ENCODE results near the gene LTBP3. TPM values are rescaled to one million over a fixed set of nuclear protein-coding genes. Genes with fewer than 3 reads are reported as not detected.

LTBP3 gene
- polyA plus RNA-seq, 4 donors = 96.6 to 137 (median 122) TPM

DNA sequence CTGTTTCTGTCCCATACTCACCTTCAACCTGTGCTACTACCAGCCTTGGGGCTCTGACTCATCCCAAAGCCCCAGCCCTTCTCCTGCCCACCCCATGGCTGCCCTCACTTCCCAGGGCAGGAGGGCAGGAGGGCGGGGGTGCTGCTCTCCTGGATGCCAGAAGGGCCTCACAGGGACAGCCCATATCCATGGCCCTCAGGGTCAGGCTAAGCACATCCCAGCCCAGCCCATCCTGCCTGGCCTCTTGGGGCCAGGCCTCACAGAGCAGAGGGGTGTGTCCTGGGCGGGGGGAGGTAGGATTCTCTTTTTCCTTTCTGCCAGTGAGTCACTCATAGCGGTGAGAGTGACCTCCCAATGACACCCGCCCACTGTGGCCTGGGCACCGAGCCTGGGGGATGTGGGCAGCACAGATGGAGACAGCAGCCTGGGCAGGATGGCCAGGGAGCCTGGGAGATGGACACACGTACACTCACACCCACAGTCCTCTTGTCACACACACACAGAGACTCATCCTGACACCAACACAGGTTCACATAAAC is 2.4 kb downstream of the LTBP3 start:
- no peak for DNase-seq (ENCODE audit: low read depth in 4 of 4, low spot score in 3 of 4)

DNA sequence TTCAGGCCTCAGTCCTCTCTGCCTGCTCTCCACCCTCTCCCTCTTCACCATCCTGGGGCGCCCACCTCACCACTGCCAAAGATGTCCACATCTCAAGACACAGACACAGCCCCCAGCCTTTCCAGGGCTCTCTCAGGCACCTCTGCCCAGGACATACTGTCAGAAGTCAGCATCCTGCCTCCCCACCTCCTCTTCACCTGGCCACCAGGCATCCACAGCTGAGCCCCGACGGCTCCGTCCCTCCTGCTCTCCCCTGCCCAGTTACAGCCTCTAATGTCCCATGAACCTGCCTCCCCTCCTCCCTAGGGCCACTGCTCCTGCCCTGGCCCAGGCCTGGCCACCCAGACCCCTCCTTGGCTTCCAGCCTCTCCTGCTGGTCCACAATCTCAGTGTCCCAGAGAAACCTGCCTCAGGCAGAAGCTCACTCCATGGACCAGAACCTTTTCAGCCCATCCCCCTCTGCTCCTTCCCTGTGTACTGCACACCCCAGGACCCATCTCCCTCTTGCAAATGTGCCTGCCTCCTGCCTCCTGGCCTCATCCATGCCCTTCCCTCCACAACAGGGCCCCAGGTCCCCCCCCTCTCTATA is 3.2 kb downstream of the LTBP3 start:
- no peak for DNase-seq (ENCODE audit: low read depth in 4 of 4, low spot score in 3 of 4)

DNA sequence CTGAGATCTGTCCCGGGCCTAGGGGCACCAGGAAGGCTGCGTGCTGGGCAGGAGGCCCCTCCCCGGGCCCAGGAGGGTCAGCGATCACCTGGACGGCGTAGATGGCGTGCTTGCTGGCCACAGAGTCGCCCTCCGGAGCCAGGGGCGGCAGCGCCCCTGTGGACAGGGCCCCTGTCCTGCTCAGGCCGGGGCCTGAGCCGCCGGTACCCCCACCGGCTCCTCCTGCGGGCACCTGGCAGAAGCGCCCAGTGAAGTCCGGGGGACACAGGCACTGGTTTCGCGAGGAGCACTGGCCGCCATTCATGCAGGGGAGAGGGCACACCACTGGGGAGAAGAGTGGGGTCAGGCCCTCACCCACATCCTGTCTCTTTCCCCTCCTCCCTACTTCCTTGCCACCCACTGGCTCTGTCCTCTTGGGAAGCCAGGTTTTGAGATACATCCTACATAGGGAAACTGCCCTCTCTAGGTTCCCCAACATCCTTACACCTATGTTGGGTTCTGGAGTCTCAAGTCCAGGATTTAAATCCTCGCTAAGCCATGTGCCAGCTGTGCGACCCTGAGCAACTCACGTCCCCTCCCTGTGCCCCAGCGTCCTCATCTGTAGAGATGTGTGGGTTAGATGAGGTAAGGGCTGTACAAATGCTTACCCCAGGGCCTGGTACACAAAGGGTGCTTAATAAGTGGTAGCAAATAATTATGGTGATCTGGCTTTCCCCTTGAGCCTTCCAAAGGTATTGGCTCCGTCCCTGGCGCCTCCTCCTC is 3.9 kb downstream of the LTBP3 start:
- no peak for DNase-seq (ENCODE audit: low read depth in 4 of 4, low spot score in 3 of 4)

DNA sequence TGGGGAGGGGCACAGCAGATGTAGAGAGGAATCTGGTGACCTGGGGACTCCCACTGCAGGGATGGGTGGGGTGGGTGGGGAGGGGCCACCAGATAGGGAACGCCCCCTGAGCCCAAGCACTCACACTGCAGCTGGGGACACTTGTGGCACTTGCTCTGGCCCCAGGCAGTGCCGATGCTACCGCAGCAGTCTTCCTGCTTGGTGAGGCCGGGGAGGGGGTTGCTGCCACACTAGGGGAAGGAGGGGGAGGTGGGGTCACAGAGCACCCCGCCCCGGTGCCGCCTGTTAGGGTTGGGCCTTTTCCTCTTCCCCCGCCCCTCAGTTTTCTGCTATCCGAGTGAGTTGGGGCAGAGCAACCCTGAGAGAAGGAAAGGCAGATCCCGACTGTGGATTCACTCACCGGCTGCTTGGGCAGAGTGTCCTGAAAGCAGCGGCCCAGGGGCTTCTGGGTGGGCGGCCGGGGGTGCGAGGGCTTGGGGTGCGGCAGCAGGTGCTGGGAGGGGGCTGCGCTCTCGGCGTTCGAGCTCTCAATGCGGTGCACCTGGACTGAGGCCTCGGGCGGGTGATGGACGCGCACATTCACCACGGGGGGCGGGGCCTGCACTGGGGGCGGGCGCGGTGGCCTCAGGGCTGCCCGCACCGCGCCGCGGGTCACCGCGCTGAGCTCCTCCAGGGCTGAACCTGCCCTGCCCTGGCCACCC is 4.7 kb downstream of the LTBP3 start:
- no peak for DNase-seq (ENCODE audit: low read depth in 4 of 4, low spot score in 3 of 4)

DNA sequence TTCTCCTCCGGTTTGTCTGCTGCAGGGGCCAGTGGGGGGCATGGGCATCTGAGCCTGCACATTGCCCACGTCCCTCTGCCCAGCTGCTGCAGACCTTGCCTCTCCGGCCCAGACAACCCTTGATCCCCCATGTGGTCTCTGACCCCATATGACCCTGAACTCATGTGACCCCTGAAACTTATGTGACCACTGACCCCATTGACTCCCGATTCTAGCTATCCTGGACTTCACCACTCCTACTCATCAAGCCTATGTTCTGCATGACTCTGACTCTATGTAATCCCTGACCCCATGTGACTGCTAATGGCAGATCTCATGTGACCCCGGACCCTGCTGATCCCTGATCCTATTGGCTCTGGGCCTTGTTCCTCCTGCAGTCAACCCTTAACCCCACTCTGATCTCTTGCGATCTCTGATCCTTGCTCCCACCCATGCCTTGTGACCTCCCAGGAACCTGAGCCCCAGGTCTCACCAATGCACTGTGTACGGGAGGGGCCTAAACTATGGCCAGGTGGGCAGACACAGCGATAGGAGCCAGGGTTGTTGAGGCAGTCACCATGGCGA is 5.7 kb downstream of the LTBP3 start:
- DNase-seq (ENCODE audit: low read depth in 4 of 4, low spot score in 3 of 4) = no peak

DNA sequence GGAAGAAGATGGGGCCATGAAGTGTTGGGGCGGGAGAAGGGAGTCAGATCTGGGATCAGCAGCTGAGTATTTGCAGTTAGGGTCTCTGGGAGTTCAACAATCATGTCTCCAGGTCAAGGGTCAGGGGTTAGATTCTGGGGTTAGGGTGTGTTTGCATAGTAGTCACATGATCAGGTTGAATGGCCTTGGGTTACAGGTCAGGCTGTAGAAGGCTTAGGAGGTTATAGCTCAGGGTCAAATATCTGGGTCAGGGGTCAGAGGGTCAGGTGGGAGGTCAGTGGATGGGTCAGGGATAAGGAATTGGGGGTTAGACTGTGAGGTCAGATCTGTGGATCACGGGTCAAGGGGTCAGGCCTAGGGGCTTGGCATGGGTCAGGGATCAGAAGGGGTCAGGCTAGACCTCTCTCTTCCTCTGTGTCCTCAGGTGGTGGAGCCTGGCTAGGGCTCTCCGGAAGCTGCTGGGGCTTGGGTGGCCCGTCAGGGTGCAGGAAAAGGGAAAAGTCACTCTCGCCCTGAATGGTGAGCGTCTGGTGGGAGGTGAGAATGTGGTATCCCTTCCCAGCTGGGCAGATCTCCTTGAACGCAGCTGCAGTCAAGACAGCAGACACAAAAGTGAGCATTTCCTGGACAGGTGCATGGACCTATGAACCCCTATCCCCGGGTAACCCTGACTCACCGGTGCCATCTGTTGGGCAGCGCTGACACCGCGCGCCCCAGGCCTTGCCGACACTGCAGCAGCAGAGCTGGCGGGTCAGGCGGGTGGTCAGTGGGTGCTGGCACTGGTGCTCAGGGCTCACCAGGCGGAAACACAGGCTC is 6.4 kb downstream of the LTBP3 start:
- DNase-seq (ENCODE audit: low read depth in 4 of 4, low spot score in 3 of 4) = no peak

DNA sequence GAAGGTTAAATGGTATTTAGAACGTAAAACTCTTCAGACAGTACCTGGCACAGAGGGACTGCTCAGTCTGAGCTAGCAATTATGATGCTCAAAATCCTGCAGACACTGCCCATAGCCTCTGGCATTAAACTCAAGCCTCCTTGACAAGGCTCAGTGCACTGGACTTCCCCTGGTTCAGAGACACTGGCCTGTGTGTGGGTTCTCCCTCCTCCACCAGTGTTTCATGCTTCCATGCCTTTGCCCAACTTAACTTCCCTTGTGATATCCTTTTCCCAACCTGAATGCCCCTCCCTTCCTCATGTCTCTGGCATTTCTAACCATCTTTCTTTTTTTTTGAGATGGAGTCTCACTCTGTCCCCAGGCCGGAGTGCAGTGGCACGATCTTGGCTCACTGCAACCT is 9.1 kb downstream of the LTBP3 start:
- no peak for DNase-seq (ENCODE audit: low read depth in 4 of 4, low spot score in 3 of 4)

DNA sequence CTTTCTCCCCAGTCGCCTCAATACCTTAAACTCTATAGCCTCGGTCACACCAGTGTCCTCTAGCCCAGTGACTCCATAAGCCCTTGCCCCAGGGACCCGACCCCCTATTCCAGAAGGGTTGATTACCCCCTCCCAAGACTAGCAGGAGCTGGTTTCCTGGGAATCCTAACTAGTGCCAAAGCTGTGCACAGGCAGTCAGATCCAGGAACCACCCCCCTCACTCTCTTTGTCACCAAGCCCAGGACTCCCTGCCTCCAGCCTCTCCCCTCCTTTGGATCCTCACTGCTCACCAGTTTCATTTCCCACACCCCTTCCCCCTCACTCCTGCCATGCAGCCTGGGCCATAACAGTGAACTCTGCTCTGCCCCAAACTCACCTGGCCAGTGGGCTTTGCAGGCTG is 9.8 kb downstream of the LTBP3 start:
- no peak for DNase-seq (ENCODE audit: low read depth in 4 of 4, low spot score in 3 of 4)

DNA sequence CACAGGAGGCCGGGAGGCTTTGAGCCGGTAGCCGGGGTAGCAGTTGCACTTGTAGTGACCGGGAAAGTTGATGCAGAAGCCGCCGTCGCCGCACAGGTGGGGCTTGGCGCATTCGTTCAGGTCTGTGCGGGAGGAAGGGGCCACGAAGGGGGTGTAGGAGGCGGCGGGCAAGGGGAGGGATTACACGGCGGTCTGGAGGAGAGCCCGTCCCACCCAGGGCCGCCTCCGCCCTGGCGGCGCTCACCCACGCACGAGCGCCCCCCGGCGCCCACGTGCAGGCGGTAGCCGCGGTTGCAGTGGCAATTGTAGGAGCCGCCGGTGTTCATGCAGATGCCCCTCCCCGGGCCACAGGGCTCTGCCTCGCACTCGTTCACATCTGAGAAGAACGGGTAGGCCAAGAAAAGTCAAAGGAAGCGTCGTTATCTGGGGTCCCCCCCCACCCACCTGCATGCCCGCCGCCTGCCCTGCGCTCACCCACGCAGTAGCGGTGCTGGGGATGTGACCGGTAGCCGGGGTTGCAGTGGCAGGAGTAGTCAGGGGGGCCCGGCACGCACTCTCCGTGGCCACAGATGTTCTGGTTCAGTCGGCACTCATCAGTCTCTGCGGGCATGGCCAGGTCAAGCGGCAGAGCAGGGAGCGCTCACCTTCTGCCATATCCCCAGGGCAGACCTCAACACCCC is 10.6 kb downstream of the LTBP3 start:
- DNase-seq (ENCODE audit: low read depth in 4 of 4, low spot score in 3 of 4) = no peak

DNA sequence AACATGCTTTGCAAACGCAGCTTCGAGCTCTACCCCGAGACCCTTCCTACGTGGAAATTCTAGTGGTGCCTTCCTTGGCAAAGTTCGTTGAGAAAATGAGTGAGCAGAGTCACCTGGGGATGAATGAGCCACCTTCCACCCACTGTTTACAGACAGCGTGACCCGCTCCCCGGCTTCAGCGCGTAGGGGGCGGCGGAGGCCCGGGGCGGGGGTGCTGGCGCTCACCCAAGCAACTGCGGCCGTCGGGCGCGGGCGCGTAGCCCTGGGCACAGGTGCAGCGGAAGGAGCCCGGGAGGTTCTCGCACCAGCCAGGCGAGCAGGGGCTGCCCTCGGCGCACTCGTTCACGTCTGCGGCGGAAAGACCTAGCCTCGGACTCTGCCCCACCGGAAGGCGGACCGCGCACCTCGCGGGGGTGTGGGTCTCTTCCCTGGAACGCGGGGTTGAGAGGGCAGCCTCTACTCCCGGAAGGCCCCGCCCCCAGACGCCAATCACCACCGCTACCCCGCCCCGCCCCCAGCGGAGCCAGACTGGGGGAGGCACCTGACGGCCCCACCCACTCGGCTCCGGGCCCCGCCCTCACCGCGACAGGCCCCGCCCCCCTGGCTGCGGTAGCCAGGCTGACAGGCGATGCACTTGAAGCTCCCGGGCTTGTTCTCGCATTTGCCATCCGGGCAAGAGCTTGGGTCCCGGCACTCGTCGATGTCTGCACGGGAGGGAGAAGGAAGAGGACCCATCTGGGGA is 11.8 kb downstream of the LTBP3 start:
- DNase-seq (ENCODE audit: low read depth in 4 of 4, low spot score in 3 of 4) = no peak

DNA sequence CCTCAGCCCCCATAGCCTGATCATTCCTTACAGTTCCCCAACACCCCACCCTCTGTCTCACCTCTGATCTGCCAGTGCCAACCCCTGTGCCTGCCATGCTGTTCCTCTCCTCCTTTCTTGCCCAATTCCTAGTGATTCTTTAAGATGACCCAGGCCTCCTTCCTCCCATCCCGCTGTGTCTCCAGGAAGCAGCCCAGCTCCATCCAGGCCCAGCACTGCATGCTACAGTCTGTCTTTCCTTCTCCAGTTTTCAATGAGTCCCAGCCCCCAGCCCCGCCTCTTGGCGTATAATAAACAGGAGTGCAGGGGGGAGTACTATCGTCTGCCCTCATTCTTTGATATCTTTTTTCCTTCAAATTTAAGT is 12.3 kb downstream of the LTBP3 start:
- no peak for DNase-seq (ENCODE audit: low read depth in 4 of 4, low spot score in 3 of 4)

DNA sequence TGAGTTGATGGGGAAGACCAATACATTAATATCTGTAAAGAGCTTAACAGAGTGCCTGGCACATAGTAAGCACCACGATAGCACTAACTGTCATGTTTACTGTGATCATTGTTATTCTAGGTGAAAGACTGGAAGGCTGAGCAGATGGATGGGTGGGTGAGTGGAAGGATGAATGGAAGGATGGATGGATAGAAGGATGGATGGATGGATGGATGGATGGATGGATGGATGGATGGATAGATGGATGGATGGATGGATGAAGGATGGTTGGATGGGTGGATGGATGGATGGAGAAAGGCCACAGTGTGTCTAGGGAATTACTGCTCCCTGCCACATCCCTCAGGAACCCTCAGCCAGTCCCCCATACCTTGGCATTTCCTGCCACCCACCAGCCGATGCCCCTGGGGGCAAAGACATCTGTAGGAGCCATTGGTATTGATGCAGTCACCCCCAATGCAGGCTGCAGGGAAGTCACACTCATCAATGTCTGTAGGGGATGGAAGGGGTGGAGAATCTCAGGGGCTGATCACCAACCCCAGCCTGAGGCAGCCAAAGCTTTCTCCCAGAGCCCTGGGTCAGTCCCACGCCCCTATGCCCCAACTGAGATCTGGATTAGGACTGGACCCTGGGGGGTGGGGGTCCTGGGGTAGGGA is 15.3 kb downstream of the LTBP3 start:
- no peak for DNase-seq (ENCODE audit: low read depth in 4 of 4, low spot score in 3 of 4)

DNA sequence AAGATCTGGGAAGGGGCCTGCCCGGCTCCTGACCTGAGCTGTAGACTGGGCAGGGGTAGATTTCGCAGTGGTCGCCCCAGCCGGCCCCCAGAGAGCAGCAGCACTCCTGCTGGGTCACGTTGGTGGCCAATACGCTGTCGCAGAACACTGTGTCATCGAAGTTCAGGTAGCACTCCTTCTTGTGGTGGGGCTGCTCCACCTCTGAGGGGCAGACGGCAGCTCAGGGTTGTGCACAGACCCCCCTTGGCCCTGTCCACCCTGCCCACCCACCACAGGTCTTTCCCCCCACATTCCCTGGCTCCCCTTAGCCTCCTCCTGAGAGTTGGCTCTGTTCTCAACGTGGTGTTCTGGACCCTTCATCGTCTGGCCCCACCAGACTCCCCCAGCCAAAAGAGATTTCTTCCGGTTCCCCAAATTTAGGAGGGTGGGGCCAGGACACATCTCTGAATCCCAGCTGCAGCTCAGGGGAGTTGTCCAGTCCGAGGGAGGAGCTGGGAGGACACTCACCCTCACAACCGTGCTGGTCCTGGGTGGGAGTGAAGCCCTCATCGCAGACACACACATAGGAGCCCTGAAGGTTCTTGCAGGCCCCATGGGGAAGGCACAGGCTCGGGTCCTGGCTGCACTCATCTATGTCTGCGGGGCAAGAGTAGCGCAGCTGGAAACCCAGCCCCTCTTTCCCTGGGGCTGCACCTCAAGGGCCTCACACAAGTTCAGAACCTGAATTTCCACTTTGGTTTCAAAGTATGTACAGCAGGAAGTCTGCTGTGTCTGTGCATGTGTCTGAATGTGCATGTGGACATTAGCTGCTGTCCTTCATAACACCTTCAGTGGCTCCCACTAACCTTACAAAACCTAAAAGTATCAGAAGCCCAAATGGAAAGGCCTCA is 16.8 kb downstream of the LTBP3 start:
- no peak for DNase-seq (ENCODE audit: low read depth in 4 of 4, low spot score in 3 of 4)

DNA sequence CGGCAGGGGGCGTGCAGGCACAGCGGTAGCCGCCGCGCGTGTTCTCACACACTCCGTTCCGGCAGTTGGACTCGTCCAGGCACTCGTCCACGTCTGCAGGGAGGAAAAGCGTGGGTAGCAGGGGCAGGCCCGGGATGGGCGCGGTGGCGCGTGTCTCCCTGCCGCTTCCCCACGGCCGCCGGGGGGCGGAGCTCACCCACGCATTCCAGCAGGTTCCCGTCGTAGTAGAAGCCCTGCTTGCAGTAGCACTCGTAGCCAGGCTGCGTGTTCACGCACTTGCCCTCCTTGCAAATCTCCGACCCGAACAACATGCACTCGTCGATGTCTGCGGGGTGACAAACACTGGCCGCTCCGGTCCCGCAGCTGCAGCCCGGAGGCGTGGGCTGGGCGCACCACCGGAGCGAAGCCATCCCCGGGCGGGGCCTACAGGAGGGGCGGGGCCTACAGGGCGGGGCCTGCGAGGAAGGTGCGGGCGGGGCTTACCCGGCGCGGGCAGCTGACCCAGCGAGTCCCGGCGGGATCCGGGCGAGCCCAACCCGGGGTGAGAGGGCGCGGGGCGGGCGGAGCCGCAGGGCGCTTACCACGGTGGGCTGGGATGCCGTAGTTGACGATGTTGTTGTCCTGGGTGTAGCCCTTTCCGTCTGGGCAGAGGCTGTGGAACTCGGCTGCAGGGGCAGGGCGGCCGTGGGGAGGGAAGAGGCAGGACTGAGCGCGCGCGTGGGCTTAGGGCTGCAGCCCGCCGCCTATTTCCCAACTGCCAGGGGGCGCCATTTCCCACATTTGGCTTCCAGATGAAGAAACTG is 17.7 kb downstream of the LTBP3 start:
- DNase-seq (ENCODE audit: low read depth in 4 of 4, low spot score in 3 of 4) = peak in 2 of 4 donors; percentile 64 to 70

DNA sequence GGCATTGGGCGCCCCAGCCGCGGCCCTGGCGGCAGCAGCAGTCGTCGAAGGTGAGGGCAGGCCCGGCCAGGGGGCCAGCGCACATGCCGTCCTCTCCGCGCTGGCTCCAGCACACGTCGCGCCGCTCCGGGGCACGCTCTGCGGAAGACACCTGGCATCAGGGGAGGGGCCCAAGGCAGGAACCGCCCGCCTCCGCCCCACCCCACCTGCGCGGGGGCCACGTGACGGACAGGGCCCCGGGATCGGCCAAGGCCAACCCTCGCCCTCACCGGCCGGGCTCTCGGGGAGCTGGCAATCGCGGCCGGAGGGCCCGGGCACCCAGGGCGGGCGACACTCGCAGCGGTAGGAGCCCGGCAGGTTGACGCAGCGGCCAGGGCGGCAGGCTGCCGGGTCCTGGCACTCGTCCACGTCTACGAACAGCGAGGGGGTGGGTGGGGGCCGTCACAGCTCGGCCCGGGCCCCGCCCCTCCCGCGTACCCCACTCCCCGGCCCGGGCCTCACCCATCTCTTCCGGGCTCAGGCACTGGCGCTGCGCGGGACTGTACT is 18.3 kb downstream of the LTBP3 start:
- no peak for DNase-seq (ENCODE audit: low read depth in 4 of 4, low spot score in 3 of 4)

DNA sequence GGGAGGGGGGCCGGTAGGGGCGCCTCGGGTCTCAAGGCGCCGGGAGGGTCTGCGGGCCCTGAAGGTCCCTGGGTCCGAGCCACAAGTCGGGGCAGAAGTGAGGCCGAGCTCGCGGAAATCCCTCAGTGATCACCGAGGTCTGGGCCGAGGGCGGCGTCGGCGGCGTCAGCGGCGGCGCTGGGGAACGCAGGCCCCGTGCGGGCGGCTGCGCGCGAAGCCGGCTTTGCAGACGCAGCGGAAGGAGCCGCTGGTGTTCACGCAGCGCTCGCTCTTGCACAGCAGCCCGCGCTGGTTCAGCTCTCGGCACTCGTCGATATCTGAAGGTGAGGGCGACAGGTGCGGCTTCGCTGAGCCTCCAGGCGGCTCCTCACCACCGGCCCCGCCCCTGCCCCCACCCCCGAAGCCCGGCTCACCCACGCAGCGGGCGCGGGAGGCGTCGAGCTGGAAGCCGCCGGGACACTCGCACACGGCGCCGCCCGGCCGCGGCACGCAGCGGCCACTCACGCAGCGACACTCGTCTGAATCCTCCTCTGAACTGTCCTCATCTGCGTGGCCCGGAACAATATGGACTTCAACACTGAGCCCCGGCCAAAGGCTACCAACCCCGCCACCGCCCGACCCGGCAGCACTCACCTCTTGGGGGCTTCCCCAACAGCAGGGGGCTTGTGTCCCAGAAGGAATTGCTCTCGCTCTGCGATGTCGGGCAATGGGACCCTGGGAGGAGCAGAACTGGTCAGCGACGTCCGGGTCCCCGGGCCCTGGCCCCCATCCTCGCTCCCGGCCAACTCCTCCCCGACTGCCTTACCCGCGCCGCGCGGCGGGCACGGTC is 19.0 kb downstream of the LTBP3 start:
- no peak for DNase-seq (ENCODE audit: low read depth in 4 of 4, low spot score in 3 of 4)
